ENCODE data around the gene FZD2.
"Not testable (repeated sequence)": the region's sequence is repeated elsewhere in the genome, so short reads cannot be mapped to it uniquely, and the experiment has no call there.

Gene FZD2

DNA sequence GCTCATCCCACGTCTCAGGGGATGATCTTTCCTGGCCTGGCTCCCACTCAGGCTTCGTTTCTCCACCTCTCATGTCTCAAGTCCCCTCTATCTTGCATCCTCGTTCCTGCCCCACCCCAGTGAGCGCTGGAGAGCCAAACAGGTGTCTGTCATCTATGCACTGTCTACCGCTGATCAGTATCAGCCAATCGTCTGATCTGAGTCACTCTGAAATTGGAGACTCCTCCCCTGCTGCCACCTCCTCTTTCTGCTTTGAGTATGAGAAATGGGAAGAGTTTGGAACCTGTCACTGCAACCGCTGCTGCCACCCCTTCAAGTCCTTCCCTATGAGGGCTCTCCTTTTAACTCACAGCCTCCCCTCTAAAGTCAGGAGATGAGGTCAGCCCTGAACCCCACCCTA is 28.0 kb downstream of the FZD2 start:
- H3K9me3 ChIP-seq (ENCODE audit: control insufficient read depth, insufficient read depth, low read length) = no peaks in the 10 kb centered on the region
- peaks cover 3% of the 10 kb centered on the region for H3K4me1 ChIP-seq (ENCODE audit: insufficient read depth, low read length)
- no peaks in the 10 kb centered on the region for H3K36me3 ChIP-seq (ENCODE audit: insufficient read depth, low read length)
- H3K9ac ChIP-seq (ENCODE audit: low read depth, low read length) = no peak overlapping the region

GRCh38 chr17:44587339-44587738 is 30.1 kb downstream of the FZD2 start:
- H3K4me1 ChIP-seq (ENCODE audit: insufficient read depth, low read length) = peaks cover 3% of the 10 kb centered on the region
- H3K9me3 ChIP-seq (ENCODE audit: control insufficient read depth, insufficient read depth, low read length) = no peaks in the 10 kb centered on the region
- H3K36me3 ChIP-seq (ENCODE audit: insufficient read depth, low read length) = no peaks in the 10 kb centered on the region
- no peak overlapping the region for H3K9ac ChIP-seq (ENCODE audit: low read depth, low read length)

- peaks cover 3% of the 10 kb centered on the region for H3K4me1 ChIP-seq (ENCODE audit: insufficient read depth, low read length)
- H3K9ac ChIP-seq (ENCODE audit: low read depth, low read length) = no peak overlapping the region
- no peaks in the 10 kb centered on the region for H3K9me3 ChIP-seq (ENCODE audit: control insufficient read depth, insufficient read depth, low read length)
- no peaks in the 10 kb centered on the region for H3K36me3 ChIP-seq (ENCODE audit: insufficient read depth, low read length)
Observed at GRCh38 chr17:44589316-44590071, 32.2 kb downstream of the FZD2 start.

DNA sequence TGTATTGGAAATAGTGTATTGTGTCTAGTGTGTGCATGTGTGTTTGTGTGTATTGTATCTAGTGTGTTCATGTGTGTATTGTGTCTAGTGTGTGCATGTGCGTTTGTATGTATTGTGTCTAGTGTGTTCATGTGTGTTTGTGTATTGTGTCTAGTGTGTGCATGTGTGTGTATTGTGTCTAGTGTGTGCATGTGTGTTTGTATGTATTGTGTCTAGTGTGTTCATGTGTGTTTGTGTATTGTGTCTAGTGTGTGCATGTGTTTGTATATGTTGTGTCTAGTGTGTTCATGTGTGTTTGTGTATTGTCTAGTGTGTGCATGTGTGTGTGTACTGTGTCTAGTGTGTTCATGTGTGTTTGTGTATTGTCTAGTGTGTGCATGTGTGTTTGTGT is 32.8 kb downstream of the FZD2 start:
- H3K4me1 ChIP-seq (ENCODE audit: insufficient read depth, low read length); H3K36me3 ChIP-seq (ENCODE audit: insufficient read depth, low read length); H3K9ac ChIP-seq (ENCODE audit: low read depth, low read length); H3K9me3 ChIP-seq (ENCODE audit: control insufficient read depth, insufficient read depth, low read length): not testable (repeated sequence)

DNA sequence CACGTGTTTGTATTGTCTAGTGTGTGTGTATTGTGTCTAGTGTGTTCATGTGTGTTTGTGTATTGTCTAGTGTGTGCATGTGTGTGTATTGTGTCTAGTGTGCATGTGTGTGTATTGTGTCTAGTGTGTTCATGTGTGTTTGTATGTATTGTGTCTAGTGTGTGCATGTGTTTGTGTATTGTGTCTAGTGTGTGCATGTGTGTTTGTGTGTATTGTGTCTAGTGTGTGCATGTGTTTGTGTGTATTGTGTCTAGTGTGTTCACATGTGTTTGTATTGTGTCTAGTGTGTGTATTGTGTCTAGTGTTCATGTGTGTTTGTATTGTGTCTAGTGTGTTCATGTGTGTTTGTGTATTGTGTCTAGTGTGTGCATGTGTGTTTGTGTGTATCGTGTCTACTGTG is 33.5 kb downstream of the FZD2 start:
- not testable (repeated sequence) for H3K9ac ChIP-seq (ENCODE audit: low read depth, low read length); H3K9me3 ChIP-seq (ENCODE audit: control insufficient read depth, insufficient read depth, low read length); H3K4me1 ChIP-seq (ENCODE audit: insufficient read depth, low read length); H3K36me3 ChIP-seq (ENCODE audit: insufficient read depth, low read length)

GRCh38 chr17:44591206-44591605 is 33.9 kb downstream of the FZD2 start:
- Histone ChIP-seq H3K4me1 (ENCODE audit: insufficient read depth, low read length) (peaks cover 3% of the 10 kb centered on the region), H3K9me3 (ENCODE audit: control insufficient read depth, insufficient read depth, low read length) (no peaks in the 10 kb centered on the region), H3K9ac (ENCODE audit: low read depth, low read length) (no peak overlapping the region), H3K36me3 (ENCODE audit: insufficient read depth, low read length) (no peaks in the 10 kb centered on the region)

DNA sequence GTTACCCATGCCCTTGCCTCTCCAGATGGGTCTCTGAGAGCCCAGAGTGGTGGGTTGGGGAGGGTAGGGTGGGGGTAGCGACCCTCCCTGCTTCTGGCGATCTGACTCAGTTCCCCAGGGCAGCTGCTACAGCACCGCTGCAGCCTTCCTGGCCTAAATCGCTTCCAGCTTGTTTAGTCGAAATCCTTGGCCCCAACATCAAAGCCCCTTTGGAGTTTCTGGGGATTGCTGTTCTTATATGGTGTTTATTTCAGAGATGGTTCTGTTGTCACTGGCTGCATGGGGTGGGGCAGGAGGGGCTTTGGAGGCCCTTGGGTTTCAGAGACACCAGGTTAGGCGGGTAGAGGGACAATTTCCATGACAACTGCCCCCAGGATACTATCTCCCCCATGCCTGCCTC is 35.9 kb downstream of the FZD2 start:
- H3K9me3 ChIP-seq (ENCODE audit: control insufficient read depth, insufficient read depth, low read length) = no peaks in the 10 kb centered on the region
- no peak overlapping the region for H3K9ac ChIP-seq (ENCODE audit: low read depth, low read length)
- no peaks in the 10 kb centered on the region for H3K4me1 ChIP-seq (ENCODE audit: insufficient read depth, low read length)
- no peaks in the 10 kb centered on the region for H3K36me3 ChIP-seq (ENCODE audit: insufficient read depth, low read length)

GRCh38 chr17:44595216-44595775 is 38.0 kb downstream of the FZD2 start:
- peaks cover 18% of the 10 kb centered on the region for H3K4me1 ChIP-seq (ENCODE audit: insufficient read depth, low read length)
- no peaks in the 10 kb centered on the region for H3K9me3 ChIP-seq (ENCODE audit: control insufficient read depth, insufficient read depth, low read length)
- H3K9ac ChIP-seq (ENCODE audit: low read depth, low read length) = no peak overlapping the region
- H3K36me3 ChIP-seq (ENCODE audit: insufficient read depth, low read length) = no peaks in the 10 kb centered on the region

DNA sequence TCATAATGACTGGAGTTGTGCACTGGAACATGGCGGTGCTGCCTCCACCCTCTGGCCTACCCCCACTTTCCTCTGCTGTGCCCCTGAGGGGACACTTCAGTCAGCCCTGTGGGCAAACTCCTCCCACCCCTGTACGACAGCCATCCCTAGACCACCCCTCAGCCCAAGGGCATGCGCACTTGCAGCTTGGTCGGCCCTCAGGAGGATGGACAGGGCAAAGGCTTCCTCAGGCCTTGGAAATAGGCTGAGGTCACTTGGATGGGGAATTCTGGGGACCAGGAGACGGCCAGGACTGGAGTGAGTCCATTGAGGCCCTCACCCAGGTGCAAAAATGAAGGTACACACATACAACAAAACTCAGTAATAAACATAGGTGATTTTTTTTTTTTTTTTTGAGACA is 41.0 kb downstream of the FZD2 start:
- no peak overlapping the region for H3K9ac ChIP-seq (ENCODE audit: low read depth, low read length)
- no peaks in the 10 kb centered on the region for H3K36me3 ChIP-seq (ENCODE audit: insufficient read depth, low read length)
- H3K9me3 ChIP-seq (ENCODE audit: control insufficient read depth, insufficient read depth, low read length) = no peaks in the 10 kb centered on the region
- peaks cover 21% of the 10 kb centered on the region for H3K4me1 ChIP-seq (ENCODE audit: insufficient read depth, low read length)

- peaks cover 21% of the 10 kb centered on the region for H3K4me1 ChIP-seq (ENCODE audit: insufficient read depth, low read length)
- H3K36me3 ChIP-seq (ENCODE audit: insufficient read depth, low read length) = no peaks in the 10 kb centered on the region
- H3K9ac ChIP-seq (ENCODE audit: low read depth, low read length) = no peak overlapping the region
Observed at GRCh38 chr17:44598932-44599297, 41.6 kb downstream of the FZD2 start.

DNA sequence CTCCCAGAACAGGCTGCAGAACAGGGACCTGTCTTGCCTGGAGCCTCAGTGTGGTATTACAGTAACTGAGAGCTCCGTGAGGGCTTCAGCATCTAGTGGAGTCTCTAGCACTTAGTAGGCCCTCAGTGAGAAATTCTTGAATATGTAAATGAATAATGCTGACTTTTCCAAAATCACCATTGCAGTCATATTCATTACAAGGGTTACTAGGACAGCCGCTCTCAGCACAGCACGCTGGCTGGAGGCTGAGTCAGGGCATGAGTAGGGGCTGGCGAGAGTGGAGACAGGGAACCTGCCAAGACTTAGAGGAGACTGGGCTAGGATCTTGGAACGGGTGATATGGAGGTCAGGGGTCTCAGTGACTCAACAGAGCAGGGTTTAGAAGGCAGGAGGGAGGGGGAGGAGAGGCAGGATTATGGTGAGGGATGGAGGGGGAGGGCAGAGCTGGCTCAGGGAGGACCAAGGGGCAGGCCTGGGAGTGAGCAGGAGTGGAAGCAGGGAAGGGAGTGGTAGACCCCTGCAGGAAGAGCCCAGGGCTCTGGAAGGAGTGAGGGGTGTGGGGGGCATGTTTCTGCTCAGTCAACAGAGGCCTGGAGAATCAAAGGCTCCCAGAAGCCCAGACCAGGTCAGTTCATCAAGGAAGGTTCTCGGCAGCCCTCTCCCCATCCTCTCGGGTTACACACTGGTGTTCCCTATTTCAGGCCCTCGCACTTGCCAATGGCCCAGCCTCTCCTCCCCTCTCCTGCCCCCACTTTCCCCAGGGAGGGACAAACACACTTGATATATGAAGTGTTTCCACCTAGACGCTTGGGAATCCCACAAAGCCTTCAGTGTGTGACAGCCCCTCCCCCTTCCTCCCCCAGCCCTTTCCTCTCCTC is 42.3 kb downstream of the FZD2 start:
- Histone ChIP-seq H3K4me1 (ENCODE audit: insufficient read depth, low read length) (peaks cover 21% of the 10 kb centered on the region), H3K9ac (ENCODE audit: low read depth, low read length) (no peak overlapping the region), H3K36me3 (ENCODE audit: insufficient read depth, low read length) (no peaks in the 10 kb centered on the region), H3K9me3 (ENCODE audit: control insufficient read depth, insufficient read depth, low read length) (no peaks in the 10 kb centered on the region)

More at GRCh38 chr17:44598932-44599297, 41.6 kb downstream of the FZD2 start:
- H3K9me3 ChIP-seq (ENCODE audit: control insufficient read depth, insufficient read depth, low read length) = no peaks in the 10 kb centered on the region

GRCh38 chr17:44601539-44601938 is 44.3 kb downstream of the FZD2 start:
- Histone ChIP-seq H3K36me3 (ENCODE audit: insufficient read depth, low read length) (no peaks in the 10 kb centered on the region), H3K4me1 (ENCODE audit: insufficient read depth, low read length) (peaks cover 21% of the 10 kb centered on the region), H3K9ac (ENCODE audit: low read depth, low read length) (no peak overlapping the region), H3K9me3 (ENCODE audit: control insufficient read depth, insufficient read depth, low read length) (no peaks in the 10 kb centered on the region)

GRCh38 chr17:44601973-44602372 is 44.7 kb downstream of the FZD2 start:
- no peaks in the 10 kb centered on the region for H3K36me3 ChIP-seq (ENCODE audit: insufficient read depth, low read length)
- H3K9me3 ChIP-seq (ENCODE audit: control insufficient read depth, insufficient read depth, low read length) = no peaks in the 10 kb centered on the region
- H3K9ac ChIP-seq (ENCODE audit: low read depth, low read length) = no peak overlapping the region
- H3K4me1 ChIP-seq (ENCODE audit: insufficient read depth, low read length) = peaks cover 21% of the 10 kb centered on the region

- H3K4me1 ChIP-seq (ENCODE audit: insufficient read depth, low read length) = peaks cover 21% of the 10 kb centered on the region
Observed at GRCh38 chr17:44602390-44602789, 45.1 kb downstream of the FZD2 start.

DNA sequence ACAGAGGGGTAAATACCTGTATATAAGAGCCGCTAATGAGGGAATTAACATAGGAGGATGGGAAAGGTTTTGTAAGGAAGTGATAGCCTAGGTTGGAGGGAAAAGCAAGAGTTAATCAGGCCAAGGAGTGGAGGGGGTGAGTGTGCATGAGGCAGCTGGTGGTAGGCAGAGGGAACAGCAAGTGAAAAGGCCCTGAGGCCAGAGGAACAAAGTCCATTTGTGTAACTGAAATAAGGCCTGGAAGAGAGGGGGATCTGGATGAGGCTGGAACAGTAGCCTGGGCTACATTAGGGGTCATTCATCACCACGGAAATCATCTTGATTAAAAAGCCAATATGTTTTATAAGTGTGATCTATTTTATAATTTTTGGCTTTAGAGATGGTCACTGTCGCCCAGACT is 45.7 kb downstream of the FZD2 start:
- H3K9me3 ChIP-seq (ENCODE audit: control insufficient read depth, insufficient read depth, low read length) = no peaks in the 10 kb centered on the region
- no peaks in the 10 kb centered on the region for H3K36me3 ChIP-seq (ENCODE audit: insufficient read depth, low read length)
- peaks cover 26% of the 10 kb centered on the region for H3K4me1 ChIP-seq (ENCODE audit: insufficient read depth, low read length)
- H3K9ac ChIP-seq (ENCODE audit: low read depth, low read length) = no peak overlapping the region

More at GRCh38 chr17:44602390-44602789, 45.1 kb downstream of the FZD2 start:
- Histone ChIP-seq H3K36me3 (ENCODE audit: insufficient read depth, low read length) (no peaks in the 10 kb centered on the region), H3K9ac (ENCODE audit: low read depth, low read length) (no peak overlapping the region), H3K9me3 (ENCODE audit: control insufficient read depth, insufficient read depth, low read length) (no peaks in the 10 kb centered on the region)
